Choroid plexus epithelial cell (primary cell): Measurements from ENCODE around the gene CD300LB.

Source experiments
- DNase-seq: peaks from one replicate; pipeline ENCODE4 v3.0.0-alpha.2; 2010; ENCODE audit warnings: low read depth
- H3K4me3 ChIP-seq: 2 replicates; pipeline ENCODE4 v1.5.1; 2011; ENCODE audit warnings: low read depth, mild to moderate bottlenecking, control low read depth, low read length, moderate library complexity
- TF ChIP-seq, protein P1 (sequence below): conservative IDR thresholded peaks from 2 replicates; pipeline ENCODE4 v1.5.1; 2011; ENCODE audit warnings: low read depth, mild to moderate bottlenecking, control low read depth, inconsistent platforms, low read length, moderate library complexity

The CD300LB gene

GRCh38 chr17:74532115-74532514 is 840 bp upstream of the CD300LB start:
- DNase-seq, result no peak
- no peak overlapping the region for H3K4me3 ChIP-seq
- TF ChIP-seq, protein P1, sequence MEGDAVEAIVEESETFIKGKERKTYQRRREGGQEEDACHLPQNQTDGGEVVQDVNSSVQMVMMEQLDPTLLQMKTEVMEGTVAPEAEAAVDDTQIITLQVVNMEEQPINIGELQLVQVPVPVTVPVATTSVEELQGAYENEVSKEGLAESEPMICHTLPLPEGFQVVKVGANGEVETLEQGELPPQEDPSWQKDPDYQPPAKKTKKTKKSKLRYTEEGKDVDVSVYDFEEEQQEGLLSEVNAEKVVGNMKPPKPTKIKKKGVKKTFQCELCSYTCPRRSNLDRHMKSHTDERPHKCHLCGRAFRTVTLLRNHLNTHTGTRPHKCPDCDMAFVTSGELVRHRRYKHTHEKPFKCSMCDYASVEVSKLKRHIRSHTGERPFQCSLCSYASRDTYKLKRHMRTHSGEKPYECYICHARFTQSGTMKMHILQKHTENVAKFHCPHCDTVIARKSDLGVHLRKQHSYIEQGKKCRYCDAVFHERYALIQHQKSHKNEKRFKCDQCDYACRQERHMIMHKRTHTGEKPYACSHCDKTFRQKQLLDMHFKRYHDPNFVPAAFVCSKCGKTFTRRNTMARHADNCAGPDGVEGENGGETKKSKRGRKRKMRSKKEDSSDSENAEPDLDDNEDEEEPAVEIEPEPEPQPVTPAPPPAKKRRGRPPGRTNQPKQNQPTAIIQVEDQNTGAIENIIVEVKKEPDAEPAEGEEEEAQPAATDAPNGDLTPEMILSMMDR, result no peak

GRCh38 chr17:74530831-74531150 is 484 bp downstream of the CD300LB start:
- no peak overlapping the region for H3K4me3 ChIP-seq
- DNase-seq, result no peak
- TF ChIP-seq, protein P1, result no peak

DNA sequence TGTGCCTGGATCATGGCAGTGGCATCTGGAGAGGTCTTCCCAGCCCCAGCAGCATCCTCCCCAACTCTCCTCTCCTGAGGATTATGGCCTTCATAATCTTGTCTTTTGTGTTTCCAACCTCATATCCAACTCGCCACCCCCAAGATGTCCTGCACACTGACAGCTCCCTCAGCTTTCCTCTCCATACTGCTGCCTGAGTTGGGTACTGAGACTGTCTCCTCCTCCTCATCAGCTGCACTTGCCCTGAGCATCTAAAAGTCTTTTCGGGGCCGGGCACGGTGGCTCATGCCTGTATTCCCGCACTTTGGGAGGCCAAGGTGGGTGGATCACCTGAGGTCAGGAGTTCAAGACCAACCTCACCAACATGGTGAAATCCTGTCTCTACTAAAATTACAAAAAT is 2.0 kb downstream of the CD300LB start:
- DNase-seq, result no peak
- TF ChIP-seq, protein P1, result no peak
- no peak overlapping the region for H3K4me3 ChIP-seq

GRCh38 chr17:74528491-74529199 is 2.6 kb downstream of the CD300LB start:
- no peak for DNase-seq
- no peak overlapping the region for H3K4me3 ChIP-seq
- TF ChIP-seq, protein P1, result no peak

- DNase-seq, result no peak
- TF ChIP-seq, protein P1, result no peak
- no peak overlapping the region for H3K4me3 ChIP-seq
These were observed 3.5 kb downstream of the CD300LB start for GRCh38 chr17:74527756-74528155.

- TF ChIP-seq, protein P1, result no peak
- no peak for DNase-seq
- H3K4me3 ChIP-seq, result no peak overlapping the region
These were observed 4.2 kb downstream of the CD300LB start for GRCh38 chr17:74527081-74527480.

- TF ChIP-seq, protein P1, result no peak
- H3K4me3 ChIP-seq, result no peak overlapping the region
- no peak for DNase-seq
These were observed 4.6 kb downstream of the CD300LB start for GRCh38 chr17:74526681-74527080.
